Measurements from ENCODE around the gene SLCO2B1.

- TF ChIP-seq, protein P1, sequence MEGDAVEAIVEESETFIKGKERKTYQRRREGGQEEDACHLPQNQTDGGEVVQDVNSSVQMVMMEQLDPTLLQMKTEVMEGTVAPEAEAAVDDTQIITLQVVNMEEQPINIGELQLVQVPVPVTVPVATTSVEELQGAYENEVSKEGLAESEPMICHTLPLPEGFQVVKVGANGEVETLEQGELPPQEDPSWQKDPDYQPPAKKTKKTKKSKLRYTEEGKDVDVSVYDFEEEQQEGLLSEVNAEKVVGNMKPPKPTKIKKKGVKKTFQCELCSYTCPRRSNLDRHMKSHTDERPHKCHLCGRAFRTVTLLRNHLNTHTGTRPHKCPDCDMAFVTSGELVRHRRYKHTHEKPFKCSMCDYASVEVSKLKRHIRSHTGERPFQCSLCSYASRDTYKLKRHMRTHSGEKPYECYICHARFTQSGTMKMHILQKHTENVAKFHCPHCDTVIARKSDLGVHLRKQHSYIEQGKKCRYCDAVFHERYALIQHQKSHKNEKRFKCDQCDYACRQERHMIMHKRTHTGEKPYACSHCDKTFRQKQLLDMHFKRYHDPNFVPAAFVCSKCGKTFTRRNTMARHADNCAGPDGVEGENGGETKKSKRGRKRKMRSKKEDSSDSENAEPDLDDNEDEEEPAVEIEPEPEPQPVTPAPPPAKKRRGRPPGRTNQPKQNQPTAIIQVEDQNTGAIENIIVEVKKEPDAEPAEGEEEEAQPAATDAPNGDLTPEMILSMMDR (IDR thresholded peaks at IDR 0.05), result no peak
- TF ChIP-seq JUN (CRISPR knock-in tag; IDR thresholded peaks at IDR 0.05) (no peak), TEAD4 (CRISPR knock-in tag; IDR thresholded peaks at IDR 0.05) (no peak), CBFB (CRISPR knock-in tag; IDR thresholded peaks at IDR 0.05; ENCODE audit: low read depth) (no peak), ZNF138 (CRISPR knock-in tag; conservative IDR thresholded peaks at IDR 0.05) (no peak), E2F1 (CRISPR knock-in tag; IDR thresholded peaks at IDR 0.05) (no peak), ELF4 (CRISPR knock-in tag; IDR thresholded peaks at IDR 0.05; ENCODE audit: low read depth) (no peak), ZNF423 (CRISPR knock-in tag; IDR thresholded peaks at IDR 0.05) (no peak), TCF7 (CRISPR knock-in tag; IDR thresholded peaks at IDR 0.05; ENCODE audit: low read depth) (no peak), SP1 (CRISPR knock-in tag; conservative IDR thresholded peaks at IDR 0.05) (no peak)
These were observed 1.9 kb downstream of the SLCO2B1 start for GRCh38 chr11:75152651-75153427.
